C1 segment of cervical spinal cord (tissue), 14 donors: Measurements from ENCODE around the gene FFAR2.

Experiments
- DNase-seq, 14 donors: peaks; one replicate each; lab custom pipeline; 2025; lab: John Stamatoyannopoulos, UW

FFAR2 gene

DNA sequence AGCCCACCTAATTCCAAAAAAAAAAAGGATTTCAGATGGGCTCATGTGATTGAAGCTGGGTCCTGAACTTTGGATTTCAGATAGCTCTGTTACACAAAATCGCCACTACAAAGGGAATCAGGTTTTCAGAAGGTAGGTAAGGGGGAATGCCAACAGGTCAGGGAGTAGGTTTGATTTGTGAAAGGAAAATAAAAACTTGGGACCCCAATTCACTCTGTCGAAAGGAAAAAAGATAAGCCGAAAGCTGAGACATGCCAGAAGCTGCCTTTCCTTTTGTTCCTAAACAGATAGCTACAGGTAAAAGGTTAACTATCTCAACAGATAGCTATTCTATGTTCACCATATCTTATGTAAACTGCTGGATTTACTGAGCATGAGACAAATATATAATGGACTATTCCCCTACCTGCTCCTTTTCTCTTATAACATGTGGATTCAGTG, 38.2 kb downstream of the FFAR2 start:
- no peak for DNase-seq

DNA sequence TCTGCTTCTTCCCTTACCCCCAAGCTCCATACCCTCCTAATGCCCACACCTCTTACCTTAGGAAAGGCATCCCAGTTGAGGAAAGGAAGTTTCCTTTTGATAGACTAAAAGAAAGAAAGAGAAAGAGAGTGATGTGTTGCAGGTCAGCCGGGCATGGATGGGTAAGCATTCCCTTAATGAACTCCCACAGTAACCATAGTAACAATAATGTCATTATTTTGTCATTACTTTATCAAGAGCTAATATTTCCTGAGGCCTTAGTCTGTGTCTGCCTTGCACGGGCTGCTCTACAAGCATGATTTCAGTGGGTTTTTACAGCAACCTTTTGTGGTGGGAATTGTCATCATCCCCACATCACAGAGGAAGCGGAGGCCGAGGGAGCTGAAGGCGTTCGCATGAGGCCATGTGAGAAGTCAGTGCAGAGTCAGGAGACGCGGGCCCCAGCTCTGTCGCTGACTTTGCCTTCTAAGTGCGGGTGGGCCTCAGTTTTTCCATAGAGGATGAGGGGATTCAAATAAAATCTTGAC, 39.7 kb downstream of the FFAR2 start:
- no peak for DNase-seq

DNA sequence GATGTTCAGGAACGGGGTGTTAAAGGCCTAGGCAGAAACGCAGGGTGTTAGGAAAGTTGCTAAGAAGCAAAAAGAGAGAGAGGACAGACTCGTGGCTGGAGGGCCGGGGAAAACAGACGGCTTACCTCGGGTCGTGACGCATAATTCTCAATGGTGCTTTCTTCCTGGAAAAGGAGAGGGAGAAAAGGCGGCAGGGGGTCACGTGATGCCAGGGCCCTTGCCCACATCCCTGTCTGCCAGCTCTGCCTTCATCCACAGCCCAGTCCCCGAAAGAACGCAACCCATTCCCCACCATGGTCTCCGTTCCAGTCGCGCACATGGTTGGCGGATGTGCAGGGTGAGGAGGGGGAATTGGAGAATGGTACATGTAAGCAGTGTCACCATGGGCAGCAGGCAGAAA, 40.6 kb downstream of the FFAR2 start:
- no peak for DNase-seq

DNA sequence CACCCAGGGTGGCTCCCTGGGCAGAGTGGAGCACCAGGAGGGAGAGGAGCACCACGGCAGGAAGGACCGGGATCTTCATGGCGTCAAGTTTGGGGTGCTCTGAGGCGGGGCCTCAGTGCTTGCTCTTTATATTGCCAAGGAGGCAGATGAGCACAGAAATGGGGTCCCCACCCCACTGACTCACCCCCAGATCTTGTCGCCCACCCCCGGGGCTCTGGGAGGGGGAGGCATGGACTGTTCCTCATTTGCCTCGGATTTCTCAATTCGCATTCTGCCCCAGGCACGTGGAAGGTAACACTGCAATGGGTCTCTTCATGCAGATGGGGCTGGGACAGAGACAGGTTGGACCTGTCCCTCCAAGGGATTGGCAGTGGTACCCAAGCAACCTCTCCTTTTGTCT, 42.3 kb downstream of the FFAR2 start, which contains the start of gene KRTDAP:
KRTDAP (minus strand) TSS at position 101 of the 400 bp plus-strand sequence; CDS start at position 79, 22 bp downstream.
- no peak for DNase-seq

DNA sequence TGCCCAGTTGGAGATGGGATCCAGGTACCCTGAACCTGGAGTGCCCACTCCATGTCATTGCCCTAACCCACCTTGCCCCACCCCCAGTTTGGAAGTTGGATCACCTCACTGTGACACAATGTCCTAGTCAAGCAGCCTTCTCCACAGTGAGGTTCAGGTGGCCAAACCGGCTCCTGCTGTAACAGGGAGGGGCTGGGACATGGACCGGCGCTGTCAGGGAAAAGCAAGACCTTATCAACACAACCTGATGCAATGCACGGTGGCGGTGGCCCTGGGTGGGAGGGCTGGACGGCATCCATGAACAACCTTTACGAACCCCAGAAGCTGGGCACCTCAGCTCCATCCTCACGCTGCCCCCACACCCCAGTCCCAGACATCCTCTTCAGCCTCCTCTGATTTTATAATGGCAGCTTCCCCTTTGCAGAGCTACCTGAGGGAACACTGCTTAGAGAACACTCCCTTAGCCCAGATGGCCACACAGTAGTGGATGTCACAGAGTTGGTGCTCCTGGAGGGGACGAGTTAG, 43.8 kb downstream of the FFAR2 start:
- DNase-seq: no peak

DNA sequence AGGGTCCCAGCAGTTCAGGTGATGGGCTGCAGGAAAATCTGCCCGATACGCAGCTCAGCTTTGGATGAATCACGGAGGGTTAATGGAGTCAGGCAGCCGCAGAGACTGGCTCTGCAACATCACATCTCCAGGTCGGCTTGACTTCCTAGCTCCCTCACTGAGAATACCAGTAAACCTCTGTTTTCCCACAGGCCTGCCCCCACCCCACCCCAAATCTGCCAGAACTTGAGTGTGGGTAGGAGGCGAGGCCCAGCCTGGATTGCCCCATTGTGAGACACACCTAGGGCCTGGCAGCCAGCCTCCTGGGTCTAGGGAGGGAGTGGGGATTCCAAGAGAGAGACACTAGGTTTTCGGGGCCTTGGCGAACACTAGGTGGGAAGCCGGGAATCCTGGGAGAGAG, 45.9 kb downstream of the FFAR2 start:
- no peak for DNase-seq

DNA sequence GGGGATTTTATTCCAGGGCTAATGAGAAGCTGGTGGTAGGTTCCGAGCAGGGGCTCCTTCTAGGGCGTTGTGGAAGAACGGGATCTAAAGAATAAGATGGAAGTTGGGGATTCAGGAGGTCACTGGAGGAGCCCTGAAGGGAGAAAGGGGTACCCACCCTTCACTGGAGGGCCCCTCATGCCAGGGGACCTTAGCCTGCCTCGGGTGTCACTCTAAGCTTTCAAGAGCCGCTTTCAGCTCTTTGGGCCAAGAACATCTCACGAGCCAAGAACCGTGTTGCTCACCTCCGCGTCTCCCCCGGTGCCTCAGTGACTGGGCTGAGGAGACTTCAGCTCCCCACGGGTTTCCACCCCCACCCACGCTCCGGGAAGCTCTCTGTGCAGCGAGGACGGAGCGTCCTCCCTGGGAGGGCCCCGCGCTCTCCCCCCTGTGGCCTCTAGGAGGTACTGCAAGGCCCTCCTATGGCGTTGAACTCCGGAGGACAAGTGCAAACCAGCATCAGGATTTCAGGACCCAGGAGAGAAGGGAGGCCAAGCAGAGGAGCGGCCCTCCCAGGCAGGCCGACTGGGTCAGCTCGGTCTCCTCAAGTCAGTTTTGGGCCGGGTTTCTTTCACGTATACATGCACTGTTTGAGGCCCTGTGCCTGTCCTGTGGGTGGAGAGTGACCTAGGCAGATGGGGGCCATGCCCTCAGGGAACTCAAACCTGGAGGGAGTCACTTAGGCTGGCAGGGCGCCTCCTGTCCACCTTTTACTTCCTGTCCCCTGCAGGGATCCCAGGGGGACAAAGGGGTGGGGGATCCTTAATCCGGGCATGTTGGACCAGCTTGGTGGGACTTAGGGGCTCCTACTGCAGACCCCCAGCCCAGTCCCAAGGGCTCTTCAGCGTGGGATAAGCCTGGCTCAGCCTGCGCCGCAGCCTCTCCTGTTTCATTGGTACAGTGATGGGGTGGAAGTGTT, 47.3 kb downstream of the FFAR2 start:
- peak in 11 of 14 donors; percentile 5 to 61 (median 20) for DNase-seq

DNA sequence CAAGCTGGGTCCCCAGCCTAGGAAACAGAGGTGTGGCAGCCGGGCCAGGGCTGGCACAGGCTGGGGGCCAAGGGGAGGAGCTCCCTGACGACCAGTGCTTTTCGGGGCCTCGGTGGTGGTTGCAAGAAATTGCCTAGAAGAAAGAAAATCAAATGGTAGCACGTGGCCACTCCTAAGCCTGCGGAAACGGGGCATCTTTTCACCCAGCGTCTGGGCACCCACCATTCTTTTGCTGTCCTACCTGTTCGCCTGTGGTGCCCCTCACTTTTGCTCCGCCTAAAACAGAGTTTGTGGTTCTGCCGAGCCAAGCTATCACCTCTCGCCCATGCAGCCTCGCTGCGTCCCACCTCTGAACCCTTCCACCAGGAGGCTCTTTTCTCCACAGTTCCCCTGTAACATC, 49.3 kb downstream of the FFAR2 start:
- no peak for DNase-seq

DNA sequence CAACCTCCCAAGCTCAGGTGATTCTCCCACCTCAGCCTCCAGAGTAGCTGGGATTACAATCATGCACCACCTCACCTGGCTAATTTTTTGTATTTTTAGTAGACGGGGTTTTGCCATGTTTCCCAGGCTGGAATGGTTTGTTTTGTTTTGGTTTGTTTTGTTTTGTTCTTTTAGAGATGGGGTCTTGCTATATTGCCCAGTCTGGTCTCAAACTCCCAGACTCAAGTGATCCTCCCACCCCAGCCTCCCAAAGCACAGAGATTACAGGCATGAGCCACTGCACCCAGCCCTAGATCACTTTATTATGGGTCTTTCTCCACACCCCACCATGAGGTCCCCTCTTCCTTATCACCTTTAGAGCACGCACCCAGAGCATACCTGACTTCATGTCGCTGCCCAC, 50.2 kb downstream of the FFAR2 start:
- no peak for DNase-seq

DNA sequence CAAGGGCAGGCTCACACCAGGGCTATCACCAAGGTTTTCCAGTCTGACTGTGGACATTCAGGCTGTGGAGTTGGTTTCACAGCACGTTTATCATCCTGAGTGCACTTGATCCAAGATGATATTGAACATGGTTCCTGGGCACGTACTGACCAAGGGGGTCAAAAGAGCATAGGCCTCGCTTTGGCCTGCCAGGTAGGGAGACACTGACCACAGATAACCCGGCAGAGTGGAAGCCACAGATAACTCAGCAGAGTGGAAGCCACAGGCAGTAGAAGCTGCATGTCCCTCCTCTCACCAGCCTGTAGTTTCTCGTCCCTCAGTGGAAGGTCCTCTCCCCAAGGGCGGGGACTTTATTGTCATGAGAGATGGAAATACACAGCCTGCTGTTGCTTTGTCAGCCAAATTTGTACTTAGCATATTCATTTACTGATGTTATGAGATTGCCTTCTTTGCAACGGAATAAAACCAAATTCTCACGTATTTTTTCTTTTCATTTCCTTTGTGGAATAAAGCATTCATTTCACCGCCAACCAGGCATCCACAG, 51.0 kb downstream of the FFAR2 start:
- DNase-seq: no peak

DNA sequence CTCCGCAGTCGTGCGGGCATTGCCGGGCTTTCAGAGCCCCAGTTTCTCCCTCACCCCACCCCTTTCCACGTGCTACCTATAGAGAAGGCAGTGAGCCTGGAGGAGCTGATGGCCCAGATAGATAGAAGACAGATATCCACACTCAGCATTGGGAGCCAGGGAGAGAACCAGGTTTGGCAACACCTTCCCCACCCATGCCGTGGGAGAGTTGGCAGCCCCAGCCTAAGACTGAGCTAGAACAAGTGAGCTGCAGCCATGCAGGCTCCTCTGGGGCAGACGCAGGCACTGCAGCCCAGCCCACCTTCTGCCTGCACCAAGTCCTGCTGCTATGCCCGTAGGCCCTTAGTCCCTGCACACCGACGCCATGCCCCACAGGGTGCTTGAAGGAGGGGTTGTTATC, 52.6 kb downstream of the FFAR2 start:
- DNase-seq: no peak
